Measurements from ENCODE around the gene ATR. TPM values are rescaled to one million over a fixed set of nuclear protein-coding genes. Genes with fewer than 3 reads are reported as not detected.

ATR gene
- total and polyA plus RNA-seq, 4 donors: 9.0 to 41.3 (median 23.3) TPM

GRCh38 chr3:142542054-142542453 is 36.5 kb downstream of the ATR start:
- Histone ChIP-seq H3K36me3 (ENCODE audit: control insufficient read depth in 4 of 4, insufficient read depth in 4 of 4, low read length in 4 of 4) (peaks cover 5 to 9% (median 6%) of the 10 kb centered on the region in 4 donors), H3K4me3 (no peak overlapping the region), H3K9me3 (ENCODE audit: control insufficient read depth in 4 of 4, insufficient read depth in 3 of 4, low read length in 3 of 4) (no peaks in the 10 kb centered on the region), H3K27me3 (ENCODE audit: control insufficient read depth in 3 of 3, insufficient read depth in 3 of 3, low read length in 2 of 3) (no peaks in the 10 kb centered on the region), H3K9ac (ENCODE audit: insufficient read depth in 1 of 2, low read length in 2 of 2) (no peak overlapping the region), H3K4me1 (ENCODE audit: control insufficient read depth in 5 of 5, insufficient read depth in 5 of 5, low read length in 5 of 5) (no peaks in the 10 kb centered on the region), H3K27ac (ENCODE audit: low read depth in 1 of 2, low read length in 1 of 2) (no peak overlapping the region)
- DNase-seq (no peak), ATAC-seq (ENCODE audit: insufficient read depth, low FRiP score) (no peak)
- no peak for TF ChIP-seq CTCF (IDR thresholded peaks at IDR 0.05; ENCODE audit: control extremely low read depth, extremely low read depth)
- whole genome bisulfite sequencing, 2 donors: 88 to 93% methylated on average over 2 of the region's 2 CpGs

DNA sequence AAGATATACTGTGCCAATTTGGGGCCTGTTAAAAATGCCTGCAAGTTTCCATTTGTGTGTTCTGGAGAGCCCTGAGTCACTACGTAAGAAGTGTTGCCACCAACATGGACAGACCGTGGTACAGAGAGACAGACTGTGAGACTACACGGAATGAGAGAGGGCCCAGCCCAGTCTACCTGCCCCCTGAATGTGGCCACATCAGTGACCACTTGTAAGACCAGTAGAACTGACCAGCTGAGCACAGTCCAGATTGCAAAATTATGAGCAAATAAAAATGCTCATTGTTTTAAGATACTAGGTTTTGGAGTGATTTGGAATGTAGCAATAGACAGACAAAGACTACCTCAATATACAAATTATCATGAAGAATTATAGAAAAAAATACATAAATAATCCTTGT is 42.0 kb downstream of the ATR start:
- H3K27me3 ChIP-seq (ENCODE audit: control insufficient read depth in 3 of 3, insufficient read depth in 3 of 3, low read length in 2 of 3): no peaks in the 10 kb centered on the region
- WGBS, 2 donors: 95 to 99% methylated on average over 3 of the region's 3 CpGs
- H3K9me3 ChIP-seq (ENCODE audit: control insufficient read depth in 4 of 4, insufficient read depth in 3 of 4, low read length in 3 of 4): no peaks in the 10 kb centered on the region
- no peak overlapping the region for H3K9ac ChIP-seq (ENCODE audit: insufficient read depth in 1 of 2, low read length in 2 of 2)
- no peaks in the 10 kb centered on the region for H3K4me1 ChIP-seq (ENCODE audit: control insufficient read depth in 5 of 5, insufficient read depth in 5 of 5, low read length in 5 of 5)
- peaks cover 0 to 22% (median 6%) of the 10 kb centered on the region in 4 donors for H3K36me3 ChIP-seq (ENCODE audit: control insufficient read depth in 4 of 4, insufficient read depth in 4 of 4, low read length in 4 of 4)
- no peak overlapping the region for H3K4me3 ChIP-seq
- TF ChIP-seq CTCF (IDR thresholded peaks at IDR 0.05; ENCODE audit: control extremely low read depth, extremely low read depth): no peak
- no peak for DNase-seq
- ATAC-seq (ENCODE audit: insufficient read depth, low FRiP score): no peak
- H3K27ac ChIP-seq (ENCODE audit: low read depth in 1 of 2, low read length in 1 of 2): no peak overlapping the region

DNA sequence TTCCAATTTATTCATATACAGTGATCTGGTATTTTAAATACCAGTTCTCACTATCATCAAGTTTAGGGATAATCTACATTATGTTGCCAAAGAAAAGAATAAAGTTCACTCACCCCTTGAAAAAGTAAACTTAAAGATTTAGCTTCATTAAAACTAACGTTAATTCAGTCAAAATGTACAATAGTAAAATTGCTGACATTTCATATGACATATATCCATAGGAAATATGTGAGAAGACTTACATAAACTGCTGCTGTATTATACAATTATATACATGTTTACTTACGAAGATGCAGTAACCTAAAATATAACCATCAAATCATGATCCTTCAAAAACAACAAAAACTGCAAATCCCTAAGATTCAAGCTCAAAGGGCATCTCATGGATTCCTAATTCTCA is 44.0 kb downstream of the ATR start:
- Histone ChIP-seq H3K9ac (ENCODE audit: insufficient read depth in 1 of 2, low read length in 2 of 2) (no peak overlapping the region), H3K4me3 (no peak overlapping the region), H3K36me3 (ENCODE audit: control insufficient read depth in 4 of 4, insufficient read depth in 4 of 4, low read length in 4 of 4) (peaks cover 0 to 22% (median 6%) of the 10 kb centered on the region in 4 donors), H3K27ac (ENCODE audit: low read depth in 1 of 2, low read length in 1 of 2) (no peak overlapping the region), H3K27me3 (ENCODE audit: control insufficient read depth in 3 of 3, insufficient read depth in 3 of 3, low read length in 2 of 3) (no peaks in the 10 kb centered on the region), H3K9me3 (ENCODE audit: control insufficient read depth in 4 of 4, insufficient read depth in 3 of 4, low read length in 3 of 4) (no peaks in the 10 kb centered on the region), H3K4me1 (ENCODE audit: control insufficient read depth in 5 of 5, insufficient read depth in 5 of 5, low read length in 5 of 5) (no peaks in the 10 kb centered on the region)
- WGBS, 2 donors: 96 to 97% methylated on average over 2 of the region's 2 CpGs
- no peak for ATAC-seq (ENCODE audit: insufficient read depth, low FRiP score)
- no peak for DNase-seq
- TF ChIP-seq CTCF (IDR thresholded peaks at IDR 0.05; ENCODE audit: control extremely low read depth, extremely low read depth): no peak

- no peaks in the 10 kb centered on the region for H3K4me1 ChIP-seq (ENCODE audit: control insufficient read depth in 5 of 5, insufficient read depth in 5 of 5, low read length in 5 of 5)
- peaks cover 0 to 18% (median 3%) of the 10 kb centered on the region in 4 donors for H3K36me3 ChIP-seq (ENCODE audit: control insufficient read depth in 4 of 4, insufficient read depth in 4 of 4, low read length in 4 of 4)
- no peak for TF ChIP-seq CTCF (IDR thresholded peaks at IDR 0.05; ENCODE audit: control extremely low read depth, extremely low read depth)
- 64 to 79% methylated on average over 1 of the region's 1 CpG for WGBS, 2 donors
- no peak for ATAC-seq (ENCODE audit: insufficient read depth, low FRiP score)
- H3K27ac ChIP-seq (ENCODE audit: low read depth in 1 of 2, low read length in 1 of 2): no peak overlapping the region
- H3K4me3 ChIP-seq: no peak overlapping the region
- no peaks in the 10 kb centered on the region for H3K9me3 ChIP-seq (ENCODE audit: control insufficient read depth in 4 of 4, insufficient read depth in 3 of 4, low read length in 3 of 4)
- no peaks in the 10 kb centered on the region for H3K27me3 ChIP-seq (ENCODE audit: control insufficient read depth in 3 of 3, insufficient read depth in 3 of 3, low read length in 2 of 3)
- H3K9ac ChIP-seq (ENCODE audit: insufficient read depth in 1 of 2, low read length in 2 of 2): no peak overlapping the region
- DNase-seq: no peak
Measured at GRCh38 chr3:142530296-142530695, 48.2 kb downstream of the ATR start.

All from lung (tissue), 12 donors.